HG03175 (cell line): Measurements from ENCODE around the gene UGT2B11.
"Not testable (repeated sequence)": the region's sequence is repeated elsewhere in the genome, so short reads cannot be mapped to it uniquely, and the experiment has no call there.

Experiments
- ATAC-seq: cut with Tn5 transposase; IDR thresholded peaks from one replicate; pipeline ENCODE4 v1.9.1; 2021; ENCODE audit warnings: mild to moderate bottlenecking, moderate library complexity; ENCODE audit not compliant: unreplicated experiment

The UGT2B11 gene

GRCh38 chr4:69214716-69215115 is at the start of gene UGT2B11:
UGT2B11 (minus strand) TSS chr4:69214748; CDS start chr4:69214722, 26 bp downstream.
- no peak for ATAC-seq

- not testable (repeated sequence) for ATAC-seq
Measured at GRCh38 chr4:69253147-69253772, 38.7 kb upstream of the UGT2B11 start.

- not testable (repeated sequence) for ATAC-seq
Measured at GRCh38 chr4:69250884-69251283, 36.3 kb upstream of the UGT2B11 start.

- ATAC-seq = not testable (repeated sequence)
Measured at GRCh38 chr4:69242562-69243240, 28.2 kb upstream of the UGT2B11 start.

- ATAC-seq = not testable (repeated sequence)
Measured at GRCh38 chr4:69241746-69242145, 27.2 kb upstream of the UGT2B11 start.

- ATAC-seq = not testable (repeated sequence)
Measured at GRCh38 chr4:69240787-69241186, 26.2 kb upstream of the UGT2B11 start.

- ATAC-seq = no peak
Measured at GRCh38 chr4:69239557-69240168, 25.1 kb upstream of the UGT2B11 start.

- no peak for ATAC-seq
Measured at GRCh38 chr4:69239092-69239491, 24.5 kb upstream of the UGT2B11 start.

GRCh38 chr4:69224891-69225290 is 10.3 kb upstream of the UGT2B11 start:
- no peak for ATAC-seq

GRCh38 chr4:69223277-69223676 is 8.7 kb upstream of the UGT2B11 start:
- ATAC-seq = not testable (repeated sequence)

- not testable (repeated sequence) for ATAC-seq
Measured at GRCh38 chr4:69218491-69218890, 3.9 kb upstream of the UGT2B11 start.

- ATAC-seq = no peak
Measured at GRCh38 chr4:69210911-69211310, 3.6 kb downstream of the UGT2B11 start.

GRCh38 chr4:69198506-69198905 is 16.0 kb downstream of the UGT2B11 start:
- not testable (repeated sequence) for ATAC-seq

GRCh38 chr4:69196209-69196965 is 18.2 kb downstream of the UGT2B11 start:
- ATAC-seq = no peak

GRCh38 chr4:69194166-69194565 is 20.4 kb downstream of the UGT2B11 start:
- no peak for ATAC-seq

- ATAC-seq = not testable (repeated sequence)
Measured at GRCh38 chr4:69191905-69192304, 22.6 kb downstream of the UGT2B11 start.

- not testable (repeated sequence) for ATAC-seq
Measured at GRCh38 chr4:69190621-69191020, 23.9 kb downstream of the UGT2B11 start.

GRCh38 chr4:69181519-69182169 is 32.9 kb downstream of the UGT2B11 start:
- not testable (repeated sequence) for ATAC-seq

- ATAC-seq = not testable (repeated sequence)
Measured at GRCh38 chr4:69179817-69180216, 34.7 kb downstream of the UGT2B11 start.

GRCh38 chr4:69178751-69179205 is 35.8 kb downstream of the UGT2B11 start:
- not testable (repeated sequence) for ATAC-seq
